PC-3 (cell line): ENCODE data around the gene EIF4G3. TPM values are rescaled to one million over a fixed set of nuclear protein-coding genes. Genes with fewer than 3 reads are reported as not detected.
A peak's percentile ranks its signal among the peaks of the same experiment; 100 is the strongest.

ENCODE experiments used
- ATAC-seq: fragments of 200-7000 bp; cut with Tn5 transposase; 2 replicates; pipeline ENCODE4 v1.9.1; 2020; ENCODE audit warnings: mild to moderate bottlenecking, moderate library complexity
- BruUV-seq: library from RNA; stranded (reverse); fragments of 400-500 nt; replicated peaks from 2 replicates; lab custom pipeline; 2021; lab: Mats Ljungman, UMichigan
- CTCF ChIA-PET: fragments of 300-600 bp; sonication (Branson Sonifier 250); formaldehyde crosslinking; loops from one replicate; lab custom pipeline; 2022; ENCODE audit warnings: antibody characterized with exemption; lab: Charles Lee
- POLR2A ChIA-PET: fragments of 300-600 bp; sonication (Branson Sonifier 250); formaldehyde crosslinking; loops from one replicate; lab custom pipeline; 2022; ENCODE audit warnings: antibody characterized with exemption; ENCODE audit not compliant: unreplicated experiment; lab: Charles Lee
- DNase-seq: peaks from one replicate; pipeline ENCODE4 v3.0.0-alpha.2; 2015
- H2AFZ ChIP-seq: fragments of 300-600 bp; sonication (generic); 2 replicates; pipeline ENCODE4 v1.6.0; 2016; ENCODE audit warnings: antibody characterized with exemption, low read length
- H3F3A ChIP-seq: fragments of 300-600 bp; sonication (generic); one replicate; pipeline ENCODE4 v1.6.0; 2017; ENCODE audit warnings: antibody characterized with exemption, low read length, control low read depth, mild to moderate bottlenecking; ENCODE audit not compliant: unreplicated experiment
- H3K27ac ChIP-seq: fragments of 300-600 bp; sonication (generic); 2 replicates; pipeline ENCODE4 v1.5.1; 2016; ENCODE audit warnings: mild to moderate bottlenecking, low read length
- H3K27me3 ChIP-seq: fragments of 300-600 bp; sonication (generic); 2 replicates; pipeline ENCODE4 v1.6.1; 2016; ENCODE audit warnings: low read length, mixed read lengths
- H3K36me3 ChIP-seq: fragments of 300-600 bp; sonication (generic); 2 replicates; pipeline ENCODE4 v1.6.1; 2016; ENCODE audit warnings: low read depth, mixed run types, low read length, mixed read lengths
- H3K4me1 ChIP-seq: fragments of 300-600 bp; sonication (generic); 2 replicates; pipeline ENCODE4 v1.5.1; 2016; ENCODE audit warnings: low read length; ENCODE audit not compliant: insufficient read depth
- H3K4me2 ChIP-seq: fragments of 300-600 bp; sonication (generic); 2 replicates; pipeline ENCODE4 v1.6.0; 2016; ENCODE audit warnings: low read length
- H3K4me3 ChIP-seq: fragments of 300-600 bp; sonication (generic); 2 replicates; pipeline ENCODE4 v1.5.1; 2016; ENCODE audit warnings: mild to moderate bottlenecking, low read length, mixed read lengths
- H3K79me2 ChIP-seq: fragments of 300-600 bp; sonication (generic); 2 replicates; pipeline ENCODE4 v1.6.1; 2017; ENCODE audit warnings: low read length, mixed read lengths
- H3K9ac ChIP-seq: fragments of 300-600 bp; sonication (generic); 2 replicates; pipeline ENCODE4 v1.6.0; 2016; ENCODE audit warnings: mild to moderate bottlenecking, low read length
- H3K9me2 ChIP-seq: fragments of 300-600 bp; sonication (generic); replicated peaks from 2 replicates; pipeline ENCODE4 v1.6.1; 2016; ENCODE audit warnings: mixed run types, low read length, mixed read lengths
- H3K9me3 ChIP-seq: fragments of 300-600 bp; sonication (generic); 2 replicates; pipeline ENCODE4 v1.6.1; 2016; ENCODE audit warnings: low read length, mixed read lengths
- H4K20me1 ChIP-seq: fragments of 300-600 bp; sonication (generic); 2 replicates; pipeline ENCODE4 v1.6.1; 2016; ENCODE audit warnings: low read length, mixed read lengths
- EZH2 ChIP-seq: fragments of 300-600 bp; sonication (generic); IDR thresholded peaks from one replicate; pipeline ENCODE4 v1.6.1; 2017; ENCODE audit warnings: antibody characterized with exemption, mild to moderate bottlenecking, low read length; ENCODE audit not compliant: unreplicated experiment
- EZH2phosphoT487 ChIP-seq: fragments of 300-600 bp; sonication (generic); IDR thresholded peaks from 2 replicates; pipeline ENCODE4 v1.6.1; 2018; ENCODE audit warnings: mild to moderate bottlenecking, antibody characterized with exemption, low read length, borderline replicate concordance
- intact Hi-C: fragments of 100-400 bp; cut with micrococcal nuclease; formaldehyde crosslinking; loops from 2 replicates; pipeline ENCODE4 v1.9.0; 2023
- total RNA-seq: library from RNA; depleted of rRNA; stranded (reverse); fragments of >200 nt; gene quantifications from 2 replicates; pipeline ENCODE4 v1.2.3, GENCODE V29; 2014
- TF ChIP-seq, protein P1 (sequence below): fragments of 300-600 bp; sonication (generic); conservative IDR thresholded peaks from 2 replicates; pipeline ENCODE4 v1.5.1; 2017; ENCODE audit warnings: antibody characterized with exemption, low read depth, mild to moderate bottlenecking, low read length

EIF4G3 gene
- total RNA-seq, 1 experiment from 2014 or later = 16.9 TPM

DNA sequence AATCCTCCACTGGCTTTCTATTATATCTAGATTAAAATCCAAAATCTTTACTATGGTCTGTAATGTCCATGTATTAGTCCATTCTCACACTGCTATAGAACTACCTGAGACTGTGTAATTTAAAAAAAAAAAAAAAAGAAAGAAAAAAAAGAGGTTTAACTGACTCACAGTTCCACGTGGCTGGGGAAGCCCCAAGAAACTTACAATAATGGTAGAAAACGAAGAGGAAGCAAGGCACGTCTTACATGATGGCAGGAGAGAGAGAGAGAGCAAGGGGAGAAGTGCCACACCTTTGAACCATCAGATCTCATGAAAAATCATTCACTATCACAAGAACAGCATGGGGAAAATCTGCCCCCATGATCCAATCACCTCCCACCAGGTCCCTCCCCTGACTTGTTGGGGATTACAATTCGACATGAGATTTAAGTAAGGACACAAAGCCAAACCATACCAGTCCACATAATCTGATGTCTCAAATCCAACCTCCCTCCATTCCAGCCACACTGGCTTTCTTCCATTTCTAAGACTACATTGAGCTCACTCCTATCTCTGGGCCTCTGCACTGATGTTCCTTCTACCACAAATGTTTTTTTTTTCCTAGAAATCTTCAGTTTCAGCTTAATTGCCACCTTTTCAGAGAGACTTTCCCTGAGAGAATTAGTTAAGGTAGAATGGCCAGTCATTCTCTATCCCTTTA, 92.4 kb downstream of the EIF4G3 start:
- ATAC-seq (no peak), DNase-seq (no peak)
- TF ChIP-seq, protein P1, sequence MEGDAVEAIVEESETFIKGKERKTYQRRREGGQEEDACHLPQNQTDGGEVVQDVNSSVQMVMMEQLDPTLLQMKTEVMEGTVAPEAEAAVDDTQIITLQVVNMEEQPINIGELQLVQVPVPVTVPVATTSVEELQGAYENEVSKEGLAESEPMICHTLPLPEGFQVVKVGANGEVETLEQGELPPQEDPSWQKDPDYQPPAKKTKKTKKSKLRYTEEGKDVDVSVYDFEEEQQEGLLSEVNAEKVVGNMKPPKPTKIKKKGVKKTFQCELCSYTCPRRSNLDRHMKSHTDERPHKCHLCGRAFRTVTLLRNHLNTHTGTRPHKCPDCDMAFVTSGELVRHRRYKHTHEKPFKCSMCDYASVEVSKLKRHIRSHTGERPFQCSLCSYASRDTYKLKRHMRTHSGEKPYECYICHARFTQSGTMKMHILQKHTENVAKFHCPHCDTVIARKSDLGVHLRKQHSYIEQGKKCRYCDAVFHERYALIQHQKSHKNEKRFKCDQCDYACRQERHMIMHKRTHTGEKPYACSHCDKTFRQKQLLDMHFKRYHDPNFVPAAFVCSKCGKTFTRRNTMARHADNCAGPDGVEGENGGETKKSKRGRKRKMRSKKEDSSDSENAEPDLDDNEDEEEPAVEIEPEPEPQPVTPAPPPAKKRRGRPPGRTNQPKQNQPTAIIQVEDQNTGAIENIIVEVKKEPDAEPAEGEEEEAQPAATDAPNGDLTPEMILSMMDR = no peak
- no peak for TF ChIP-seq EZH2
- TF ChIP-seq EZH2phosphoT487 = no peak
- H3K27me3 ChIP-seq = no peaks in the 10 kb centered on the region
- H3K27ac ChIP-seq = no peak overlapping the region
- intact Hi-C loops = no loop called here
- no peak overlapping the region for H3K9ac ChIP-seq
- no peak overlapping the region for H3K4me2 ChIP-seq
- H3F3A ChIP-seq = no peaks in the 10 kb centered on the region
- H3K36me3 ChIP-seq = no peaks in the 10 kb centered on the region
- no peaks in the 10 kb centered on the region for H3K9me2 ChIP-seq
- H3K4me1 ChIP-seq = no peaks in the 10 kb centered on the region
- no TSS peak for BruUV-seq
- H4K20me1 ChIP-seq = no peaks in the 10 kb centered on the region
- CTCF ChIA-PET = no interaction called here
- H3K9me3 ChIP-seq = no peaks in the 10 kb centered on the region
- no peak overlapping the region for H2AFZ ChIP-seq
- H3K4me3 ChIP-seq = no peak overlapping the region
- H3K79me2 ChIP-seq = peaks cover 4% of the 10 kb centered on the region; the same call in 1 of the 2 replicates
- POLR2A ChIA-PET = interaction anchor here (0.5 kb wide), 1 partner anchor 50 kb away, joined by 3 read pairs; no protein-coding TSS in a partner anchor

DNA sequence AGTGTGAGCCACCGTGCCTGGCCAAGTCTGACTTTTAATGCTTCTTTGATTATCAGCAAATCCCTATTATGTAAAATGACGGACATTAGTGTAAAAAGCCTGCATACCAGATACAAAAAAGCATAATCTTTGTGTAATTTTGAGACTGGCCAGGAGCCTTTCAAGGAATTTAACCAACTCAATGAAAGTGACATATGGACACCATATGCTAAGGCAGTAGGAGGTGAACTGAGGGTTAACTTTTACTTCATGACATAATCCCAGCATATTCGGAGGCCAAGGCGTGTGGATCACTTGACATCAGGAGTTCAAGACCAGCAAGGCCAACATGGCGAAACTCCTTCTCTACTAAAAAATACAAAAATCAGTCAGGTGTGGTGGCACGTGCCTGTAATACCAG, 94.6 kb downstream of the EIF4G3 start:
- TF ChIP-seq EZH2phosphoT487 (no peak), EZH2 (no peak)
- TF ChIP-seq, protein P1 = no peak
- no peak overlapping the region for H3K27ac ChIP-seq
- intact Hi-C loops = no loop called here
- H2AFZ ChIP-seq = no peak overlapping the region
- H3K9me3 ChIP-seq = no peaks in the 10 kb centered on the region
- ATAC-seq (no peak), DNase-seq (no peak)
- no peak overlapping the region for H3K4me3 ChIP-seq
- H3K36me3 ChIP-seq = no peaks in the 10 kb centered on the region
- no peaks in the 10 kb centered on the region for H3K27me3 ChIP-seq
- H3K9ac ChIP-seq = no peak overlapping the region
- BruUV-seq = no TSS peak
- ChIA-PET POLR2A (no interaction called here), CTCF (no interaction called here)
- no peaks in the 10 kb centered on the region for H3K9me2 ChIP-seq
- H4K20me1 ChIP-seq = no peaks in the 10 kb centered on the region
- H3K79me2 ChIP-seq = no peaks in the 10 kb centered on the region
- peaks cover 3% of the 10 kb centered on the region; the same call in 1 of the 2 replicates for H3K4me1 ChIP-seq
- H3F3A ChIP-seq = no peaks in the 10 kb centered on the region
- H3K4me2 ChIP-seq = no peak overlapping the region

DNA sequence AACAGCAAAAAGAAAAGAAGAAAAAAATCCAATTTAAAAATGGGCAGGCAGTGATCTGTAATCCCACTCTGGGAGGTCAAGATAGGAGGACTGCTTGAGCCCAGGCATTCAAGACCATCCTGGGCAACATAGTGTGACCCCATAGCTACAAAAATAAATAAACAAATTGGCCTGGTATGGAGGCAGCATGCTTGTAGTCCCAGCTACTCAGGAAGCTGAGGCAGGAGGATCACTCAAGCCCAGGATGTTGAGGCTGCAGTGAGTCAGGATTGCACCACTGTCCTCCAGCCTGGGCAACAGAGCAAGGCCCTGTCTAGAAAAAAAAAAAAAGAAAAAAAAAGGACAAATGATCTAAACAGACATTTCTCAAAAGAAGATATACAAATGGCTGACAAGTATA, 99.6 kb downstream of the EIF4G3 start:
- no TSS peak for BruUV-seq
- ChIA-PET CTCF (no interaction called here), POLR2A (no interaction called here)
- intact Hi-C loops = no loop called here
- peaks cover 6% of the 10 kb centered on the region; the same call in 1 of the 2 replicates for H3K79me2 ChIP-seq
- no peak overlapping the region for H2AFZ ChIP-seq
- no peaks in the 10 kb centered on the region for H3K27me3 ChIP-seq
- H3K4me1 ChIP-seq = peaks cover 5% of the 10 kb centered on the region; the same call in 1 of the 2 replicates
- no peak for ATAC-seq
- H3K9me2 ChIP-seq = no peaks in the 10 kb centered on the region
- H3F3A ChIP-seq = no peaks in the 10 kb centered on the region
- no peaks in the 10 kb centered on the region for H4K20me1 ChIP-seq
- H3K4me3 ChIP-seq = no peak overlapping the region
- no peak overlapping the region for H3K27ac ChIP-seq
- no peak overlapping the region for H3K9ac ChIP-seq
- no peaks in the 10 kb centered on the region for H3K9me3 ChIP-seq
- DNase-seq = peak; percentile 28
- H3K36me3 ChIP-seq = no peaks in the 10 kb centered on the region
- TF ChIP-seq EZH2phosphoT487 (no peak), EZH2 (no peak)
- TF ChIP-seq, protein P1 = no peak
- H3K4me2 ChIP-seq = no peak overlapping the region
